OCI-LY1 (cell line): ENCODE data around the gene TRAPPC2L.

ENCODE experiments used
- H2AFZ ChIP-seq: fragments of 200-600 bp; sonication (generic), shearing (Covaris generic); 2 replicates; pipeline ENCODE4 v1.6.0; 2014; ENCODE audit warnings: antibody characterized with exemption, mild to moderate bottlenecking, low read length
- H3F3A ChIP-seq: fragments of 200-600 bp; sonication (generic), shearing (Covaris generic); 2 replicates; pipeline ENCODE4 v1.6.0; 2014; ENCODE audit warnings: mild to moderate bottlenecking, antibody characterized with exemption, low read length, moderate library complexity; ENCODE audit not compliant: insufficient read depth
- H3K27ac ChIP-seq: fragments of 200-600 bp; sonication (generic); 2 replicates; pipeline ENCODE4 v1.5.1; 2014; ENCODE audit warnings: low read length, mixed run types, mild to moderate bottlenecking, low read depth; ENCODE audit not compliant: poor library complexity, severe bottlenecking
- H3K27me3 ChIP-seq: fragments of 200-600 bp; sonication (generic); 2 replicates; pipeline ENCODE4 v1.6.0; 2014; ENCODE audit warnings: antibody characterized with exemption, mild to moderate bottlenecking, low read length, moderate library complexity; ENCODE audit not compliant: insufficient read depth
- H3K36me3 ChIP-seq: fragments of 200-600 bp; sonication (generic); 2 replicates; pipeline ENCODE4 v1.6.1; 2014; ENCODE audit warnings: mild to moderate bottlenecking, antibody characterized with exemption, low read length, moderate library complexity, mixed read lengths; ENCODE audit not compliant: insufficient read depth
- H3K4me1 ChIP-seq: fragments of 200-600 bp; sonication (generic); 2 replicates; pipeline ENCODE4 v1.5.1; 2014; ENCODE audit warnings: mild to moderate bottlenecking, low read length, moderate library complexity; ENCODE audit not compliant: insufficient read depth, severe bottlenecking
- H3K4me2 ChIP-seq: fragments of 200-600 bp; sonication (generic), shearing (Covaris generic); 2 replicates; pipeline ENCODE4 v1.6.1; 2014; ENCODE audit warnings: low read length
- H3K4me3 ChIP-seq: fragments of 200-600 bp; sonication (generic); 2 replicates; pipeline ENCODE4 v1.5.1; 2014; ENCODE audit warnings: low read length, low read depth, mild to moderate bottlenecking, mixed read lengths; ENCODE audit not compliant: poor library complexity, severe bottlenecking
- H3K79me2 ChIP-seq: fragments of 200-600 bp; shearing (Covaris generic); 2 replicates; pipeline ENCODE4 v1.6.1; 2016; ENCODE audit warnings: mixed run types, low read length, mixed read lengths; ENCODE audit not compliant: insufficient read depth
- H3K9ac ChIP-seq: fragments of 200-600 bp; sonication (generic), shearing (Covaris generic); 2 replicates; pipeline ENCODE4 v1.6.1; 2014; ENCODE audit warnings: mild to moderate bottlenecking, low read length, mixed read lengths
- H3K9me2 ChIP-seq: fragments of 200-600 bp; sonication (generic), shearing (Covaris generic); 2 replicates; pipeline ENCODE4 v1.6.1; 2014; ENCODE audit warnings: low read depth, mild to moderate bottlenecking, low read length, mixed read lengths
- H3K9me3 ChIP-seq: fragments of 200-600 bp; shearing (Covaris generic); 2 replicates; pipeline ENCODE4 v1.6.1; 2014; ENCODE audit warnings: low read length, mixed read lengths
- H4K20me1 ChIP-seq: fragments of 200-600 bp; sonication (generic), shearing (Covaris generic); 2 replicates; pipeline ENCODE4 v1.6.0; 2016; ENCODE audit warnings: mild to moderate bottlenecking, low read length; ENCODE audit not compliant: insufficient read depth
- EZH2 ChIP-seq: fragments of 200-600 bp; sonication (generic), shearing (Covaris generic); IDR thresholded peaks from 2 replicates; pipeline ENCODE4 v1.8.0; 2017; ENCODE audit warnings: borderline replicate concordance, mixed run types, mild to moderate bottlenecking, antibody characterized with exemption, low read length, moderate library complexity, mixed read lengths
- TF ChIP-seq, protein P1 (sequence below): fragments of 200-600 bp; sonication (generic), shearing (Covaris generic); IDR thresholded peaks from 2 replicates; pipeline ENCODE4 v1.5.1; 2017; ENCODE audit warnings: mild to moderate bottlenecking, antibody characterized with exemption, low read length, moderate library complexity, mixed read lengths

The TRAPPC2L gene

GRCh38 chr16:88862968-88863367 lies 6.0 kb downstream of the TRAPPC2L start:
- Histone ChIP-seq H4K20me1 (no peaks in the 10 kb centered on the region), H3K4me1 (peaks cover 21% of the 10 kb centered on the region), H3K79me2 (no peaks in the 10 kb centered on the region), H3F3A (no peaks in the 10 kb centered on the region), H3K27me3 (peaks cover 4% of the 10 kb centered on the region; the same call in 1 of the 2 replicates), H2AFZ (no peak overlapping the region), H3K4me2 (no peak overlapping the region), H3K36me3 (peaks cover 31% of the 10 kb centered on the region), H3K9ac (no peak overlapping the region), H3K9me2 (no peaks in the 10 kb centered on the region), H3K9me3 (no peaks in the 10 kb centered on the region), H3K4me3 (no peak overlapping the region), H3K27ac (no peak overlapping the region)
- no peak for TF ChIP-seq EZH2
- TF ChIP-seq, protein P1, sequence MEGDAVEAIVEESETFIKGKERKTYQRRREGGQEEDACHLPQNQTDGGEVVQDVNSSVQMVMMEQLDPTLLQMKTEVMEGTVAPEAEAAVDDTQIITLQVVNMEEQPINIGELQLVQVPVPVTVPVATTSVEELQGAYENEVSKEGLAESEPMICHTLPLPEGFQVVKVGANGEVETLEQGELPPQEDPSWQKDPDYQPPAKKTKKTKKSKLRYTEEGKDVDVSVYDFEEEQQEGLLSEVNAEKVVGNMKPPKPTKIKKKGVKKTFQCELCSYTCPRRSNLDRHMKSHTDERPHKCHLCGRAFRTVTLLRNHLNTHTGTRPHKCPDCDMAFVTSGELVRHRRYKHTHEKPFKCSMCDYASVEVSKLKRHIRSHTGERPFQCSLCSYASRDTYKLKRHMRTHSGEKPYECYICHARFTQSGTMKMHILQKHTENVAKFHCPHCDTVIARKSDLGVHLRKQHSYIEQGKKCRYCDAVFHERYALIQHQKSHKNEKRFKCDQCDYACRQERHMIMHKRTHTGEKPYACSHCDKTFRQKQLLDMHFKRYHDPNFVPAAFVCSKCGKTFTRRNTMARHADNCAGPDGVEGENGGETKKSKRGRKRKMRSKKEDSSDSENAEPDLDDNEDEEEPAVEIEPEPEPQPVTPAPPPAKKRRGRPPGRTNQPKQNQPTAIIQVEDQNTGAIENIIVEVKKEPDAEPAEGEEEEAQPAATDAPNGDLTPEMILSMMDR, result no peak

GRCh38 chr16:88863426-88863825 lies 6.5 kb downstream of the TRAPPC2L start:
- Histone ChIP-seq H3K27me3 (peaks cover 4% of the 10 kb centered on the region; the same call in 1 of the 2 replicates), H3F3A (no peaks in the 10 kb centered on the region), H3K36me3 (peaks cover 31% of the 10 kb centered on the region), H4K20me1 (no peaks in the 10 kb centered on the region), H3K9ac (no peak overlapping the region), H2AFZ (no peak overlapping the region), H3K27ac (no peak overlapping the region), H3K9me2 (no peaks in the 10 kb centered on the region), H3K79me2 (no peaks in the 10 kb centered on the region), H3K4me2 (no peak overlapping the region), H3K4me1 (peaks cover 17% of the 10 kb centered on the region), H3K4me3 (no peak overlapping the region), H3K9me3 (no peaks in the 10 kb centered on the region)
- TF ChIP-seq EZH2, result no peak
- TF ChIP-seq, protein P1, result no peak

DNA sequence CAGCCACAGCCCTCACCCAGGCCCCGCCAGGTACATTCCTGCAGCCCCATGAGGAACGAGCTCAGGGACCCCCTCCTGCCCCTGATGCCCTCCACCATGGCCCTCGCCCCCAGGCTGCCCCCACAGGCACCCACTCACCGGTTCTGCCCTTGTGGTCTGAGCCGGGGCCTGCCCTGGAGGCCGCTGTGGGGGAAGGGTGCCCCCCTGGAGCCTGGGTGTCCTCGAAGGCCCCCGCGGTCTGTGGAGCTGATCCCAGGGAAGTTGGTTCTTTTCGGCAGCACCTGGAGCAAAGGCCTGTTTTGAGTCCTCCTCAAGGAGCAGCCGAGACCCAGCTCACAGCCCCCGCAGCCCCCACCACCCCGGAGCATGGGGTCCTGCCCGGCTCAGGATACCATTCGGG lies 7.2 kb downstream of the TRAPPC2L start:
- Histone ChIP-seq H3K4me2 (no peak overlapping the region), H3K4me3 (no peak overlapping the region), H2AFZ (no peak overlapping the region), H3K9me2 (no peaks in the 10 kb centered on the region), H4K20me1 (no peaks in the 10 kb centered on the region), H3K36me3 (peaks cover 25% of the 10 kb centered on the region), H3K79me2 (no peaks in the 10 kb centered on the region), H3K4me1 (peaks cover 11% of the 10 kb centered on the region), H3K27ac (no peak overlapping the region), H3K9ac (no peak overlapping the region), H3F3A (no peaks in the 10 kb centered on the region), H3K27me3 (peaks cover 4% of the 10 kb centered on the region; the same call in 1 of the 2 replicates), H3K9me3 (no peaks in the 10 kb centered on the region)
- no peak for TF ChIP-seq EZH2
- TF ChIP-seq, protein P1, result no peak
